ENCODE measurements around the gene KLHL29. TPM values are rescaled to one million over a fixed set of nuclear protein-coding genes. Genes with fewer than 3 reads are reported as not detected.

The KLHL29 gene
- total RNA-seq, 5 donors from 2014 or later (not counting 1 experiment from before 2014, with no cell fraction given): 1.8 to 6.6 (median 2.5) TPM

DNA sequence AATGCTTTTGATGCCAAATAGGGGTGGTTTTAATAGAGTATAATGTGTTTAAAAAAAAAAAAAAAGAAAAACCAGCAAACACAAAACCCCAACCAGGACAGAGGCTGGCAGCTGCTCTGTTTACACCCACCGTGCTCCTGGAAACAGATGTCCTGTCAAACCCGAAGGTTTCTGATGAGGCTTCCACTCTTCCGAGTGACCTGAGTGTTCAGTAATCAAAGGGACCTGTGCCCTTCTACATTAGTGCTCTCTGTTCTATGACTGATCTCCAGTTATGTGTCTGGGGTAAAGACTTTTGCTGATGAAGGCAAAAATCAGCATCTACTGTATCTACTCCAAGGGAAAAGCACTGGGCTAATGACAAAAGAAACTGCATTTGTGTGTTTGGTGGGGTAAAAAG is 3.5 kb upstream of the KLHL29 start:
- H3K4me1 ChIP-seq (ENCODE audit: control insufficient read depth in 1 of 2, extremely low read depth in 1 of 2, insufficient read depth in 2 of 2, low read length in 2 of 2): peaks cover 5 to 23% of the 10 kb centered on the region in 2 experiments
- H3K36me3 ChIP-seq (ENCODE audit: control insufficient read depth in 2 of 2, extremely low read depth in 1 of 2, insufficient read depth in 1 of 2, low read length in 1 of 2): no peaks in the 10 kb centered on the region
- Mint-ChIP-seq H3K36me3 (no peaks in the 10 kb centered on the region), H3K27ac (peak overlapping the region; percentile 89 to 97), H3K27me3 (peaks cover 11 to 20% of the 10 kb centered on the region in 2 donors), H3K4me3 (peak overlapping the region in 1 of 3 donors; percentile 79), H3K4me1 (peaks cover 26 to 31% (median 26%) of the 10 kb centered on the region in 3 donors), H3K9me3 (no peaks in the 10 kb centered on the region)
- H3K27me3 ChIP-seq (replicated peaks in 1 of 2; ENCODE audit: control insufficient read depth in 2 of 2, extremely low read depth in 1 of 2, insufficient read depth in 2 of 2, low read length in 1 of 2): peaks cover 2 to 30% of the 10 kb centered on the region in 2 experiments
- DNase-seq: no peak
- POLR2A ChIA-PET: no interaction called here
- H3K9me3 ChIP-seq: no peaks in the 10 kb centered on the region
- 57% methylated on average over 3 of the region's 3 CpGs for WGBS (ENCODE audit: insufficient coverage)
- CTCF ChIA-PET: no interaction called here
- no peak overlapping the region for H3K4me3 ChIP-seq (ENCODE audit: control insufficient read depth in 1 of 2, extremely low read depth in 1 of 2, low read length in 1 of 2)
- no peak for ATAC-seq (replicated peaks in 1 of 4)
- no peak overlapping the region for H3K27ac ChIP-seq (ENCODE audit: low read length)

DNA sequence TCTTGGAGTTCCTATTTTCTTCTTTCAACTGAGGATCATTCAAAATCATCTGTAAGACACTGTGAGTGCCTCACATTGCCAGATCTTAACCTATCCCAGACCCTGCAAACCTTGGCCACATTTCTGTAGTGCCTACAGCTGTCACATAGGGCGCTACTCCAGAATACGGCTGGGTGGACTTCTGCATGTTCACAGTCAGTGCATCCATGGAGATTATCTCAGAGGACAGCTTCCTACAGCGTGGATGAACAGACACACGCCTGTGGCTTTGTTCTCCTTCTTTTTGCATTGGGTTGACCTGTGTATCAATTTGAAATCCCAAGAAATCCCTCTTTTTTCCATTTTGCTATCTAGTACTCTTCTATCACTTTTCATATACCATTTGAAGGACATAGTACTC is 1.9 kb upstream of the KLHL29 start:
- DNase-seq (no peak), ATAC-seq (replicated peaks in 1 of 4) (no peak)
- Mint-ChIP-seq H3K36me3 (no peaks in the 10 kb centered on the region), H3K27me3 (peaks cover 11 to 31% of the 10 kb centered on the region in 2 donors), H3K27ac (no peak overlapping the region), H3K9me3 (no peaks in the 10 kb centered on the region), H3K4me1 (peaks cover 30 to 32% (median 31%) of the 10 kb centered on the region in 3 donors), H3K4me3 (no peak overlapping the region)
- Histone ChIP-seq H3K27ac (ENCODE audit: low read length) (no peak overlapping the region), H3K4me3 (ENCODE audit: control insufficient read depth in 1 of 2, extremely low read depth in 1 of 2, low read length in 1 of 2) (no peak overlapping the region), H3K4me1 (ENCODE audit: control insufficient read depth in 1 of 2, extremely low read depth in 1 of 2, insufficient read depth in 2 of 2, low read length in 2 of 2) (peaks cover 9 to 31% of the 10 kb centered on the region in 2 experiments), H3K27me3 (replicated peaks in 1 of 2; ENCODE audit: control insufficient read depth in 2 of 2, extremely low read depth in 1 of 2, insufficient read depth in 2 of 2, low read length in 1 of 2) (peaks cover 9 to 37% of the 10 kb centered on the region in 2 experiments), H3K9me3 (no peaks in the 10 kb centered on the region), H3K36me3 (ENCODE audit: control insufficient read depth in 2 of 2, extremely low read depth in 1 of 2, insufficient read depth in 1 of 2, low read length in 1 of 2) (no peaks in the 10 kb centered on the region)
- ChIA-PET POLR2A (no interaction called here), CTCF (interaction anchor here (0.6 to 1.5 kb wide), 2 partner anchors 11 to 441 kb away, joined by 4 read pairs; no protein-coding TSS in a partner anchor)
- 81% methylated on average over 2 of the region's 4 CpGs for WGBS (ENCODE audit: insufficient coverage)

DNA sequence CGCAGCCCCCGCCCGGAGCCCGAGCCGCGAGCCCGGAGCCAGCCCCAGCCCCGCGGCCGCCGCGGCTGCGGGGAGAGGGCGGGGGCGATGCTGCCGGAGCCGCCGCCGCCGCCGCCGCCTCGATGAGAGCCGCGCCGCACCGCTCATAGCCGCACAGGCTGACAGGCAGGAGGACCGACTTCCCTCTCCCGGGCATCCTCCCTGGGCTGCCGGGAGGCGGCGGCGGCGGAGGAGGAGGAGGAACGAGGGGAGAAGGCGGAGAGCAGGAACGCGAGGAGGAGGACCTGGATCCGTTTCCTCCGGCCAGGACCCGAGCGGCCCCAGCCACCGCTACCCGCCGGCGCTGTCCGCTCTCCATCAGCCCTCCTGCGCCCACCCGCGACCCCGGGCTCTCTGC is 370 bp downstream of the KLHL29 start:
- ATAC-seq (replicated peaks in 1 of 4) (peak; percentile 41 to 60 (median 52)), DNase-seq (peak in 6 of 35 experiments; percentile 7 to 40 (median 17))
- no peaks in the 10 kb centered on the region for H3K36me3 Mint-ChIP-seq
- peaks cover 27 to 43% (median 34%) of the 10 kb centered on the region in 3 donors for H3K4me1 Mint-ChIP-seq
- peak overlapping the region; percentile 39 to 66 for H3K4me3 ChIP-seq (ENCODE audit: control insufficient read depth in 1 of 2, extremely low read depth in 1 of 2, low read length in 1 of 2)
- ChIA-PET POLR2A (no interaction called here), CTCF (no interaction called here)
- peaks cover 13 to 37% of the 10 kb centered on the region in 2 experiments for H3K27me3 ChIP-seq (replicated peaks in 1 of 2; ENCODE audit: control insufficient read depth in 2 of 2, extremely low read depth in 1 of 2, insufficient read depth in 2 of 2, low read length in 1 of 2)
- no peaks in the 10 kb centered on the region for H3K36me3 ChIP-seq (ENCODE audit: control insufficient read depth in 2 of 2, extremely low read depth in 1 of 2, insufficient read depth in 1 of 2, low read length in 1 of 2)
- WGBS (ENCODE audit: insufficient coverage): 1% methylated on average over 41 of the region's 52 CpGs
- no peaks in the 10 kb centered on the region for H3K9me3 Mint-ChIP-seq
- H3K4me3 Mint-ChIP-seq: peak overlapping the region in 2 of 3 donors; percentile 17 to 94
- H3K27me3 Mint-ChIP-seq: peaks cover 32 to 50% of the 10 kb centered on the region in 2 donors
- H3K9me3 ChIP-seq: no peaks in the 10 kb centered on the region
- H3K27ac ChIP-seq (ENCODE audit: low read length): no peak overlapping the region
- H3K27ac Mint-ChIP-seq: no peak overlapping the region
- peaks cover 9 to 31% of the 10 kb centered on the region in 2 experiments for H3K4me1 ChIP-seq (ENCODE audit: control insufficient read depth in 1 of 2, extremely low read depth in 1 of 2, insufficient read depth in 2 of 2, low read length in 2 of 2)

DNA sequence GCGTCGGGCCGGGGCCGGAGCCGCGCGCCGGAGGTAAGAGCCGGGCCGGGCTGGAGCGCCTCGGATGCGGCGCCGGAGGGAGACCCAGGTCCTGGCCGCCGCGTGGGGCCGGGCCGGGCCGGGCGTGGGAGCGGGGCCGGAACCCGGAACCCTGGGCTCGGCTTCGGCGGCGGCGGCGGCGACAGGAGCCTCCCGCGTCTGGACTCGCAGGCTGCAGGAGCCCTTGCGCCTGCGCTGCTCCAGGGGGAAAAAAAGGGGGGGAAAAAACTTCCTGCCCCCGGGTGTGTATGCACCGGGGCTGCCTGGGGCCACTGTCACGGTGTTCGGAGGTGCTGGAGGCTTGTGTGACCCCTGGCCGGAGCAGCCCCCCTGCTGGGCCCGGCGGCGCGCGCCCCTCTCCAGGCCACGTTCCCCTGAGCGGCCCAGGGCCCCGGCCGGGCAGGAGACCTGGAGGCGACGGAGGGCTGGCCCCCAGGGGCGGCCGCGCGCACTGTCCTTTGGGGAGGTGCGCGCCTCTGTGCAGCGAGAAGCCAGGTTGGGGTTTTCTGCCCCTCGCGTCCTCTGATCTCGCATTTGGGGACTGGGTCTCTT is 864 bp downstream of the KLHL29 start:
- DNase-seq (peak in 1 of 35 experiments; percentile 7), ATAC-seq (replicated peaks in 1 of 4) (peak; percentile 2 to 19 (median 8))
- CTCF ChIA-PET: no interaction called here
- Mint-ChIP-seq H3K27me3 (peaks cover 32 to 51% of the 10 kb centered on the region in 2 donors), H3K4me1 (peaks cover 22 to 41% (median 30%) of the 10 kb centered on the region in 3 donors), H3K4me3 (peak overlapping the region; percentile 74 to 94 (median 81)), H3K27ac (no peak overlapping the region), H3K9me3 (no peaks in the 10 kb centered on the region), H3K36me3 (no peaks in the 10 kb centered on the region)
- H3K27ac ChIP-seq (ENCODE audit: low read length): no peak overlapping the region
- 2% methylated on average over 62 of the region's 63 CpGs for WGBS (ENCODE audit: insufficient coverage)
- H3K4me3 ChIP-seq (ENCODE audit: control insufficient read depth in 1 of 2, extremely low read depth in 1 of 2, low read length in 1 of 2): peak overlapping the region; percentile 39 to 66
- peaks cover 13 to 37% of the 10 kb centered on the region in 2 experiments for H3K27me3 ChIP-seq (replicated peaks in 1 of 2; ENCODE audit: control insufficient read depth in 2 of 2, extremely low read depth in 1 of 2, insufficient read depth in 2 of 2, low read length in 1 of 2)
- H3K4me1 ChIP-seq (ENCODE audit: control insufficient read depth in 1 of 2, extremely low read depth in 1 of 2, insufficient read depth in 2 of 2, low read length in 2 of 2): peaks cover 8 to 31% of the 10 kb centered on the region in 2 experiments
- H3K9me3 ChIP-seq: no peaks in the 10 kb centered on the region
- H3K36me3 ChIP-seq (ENCODE audit: control insufficient read depth in 2 of 2, extremely low read depth in 1 of 2, insufficient read depth in 1 of 2, low read length in 1 of 2): no peaks in the 10 kb centered on the region
- POLR2A ChIA-PET: no interaction called here

DNA sequence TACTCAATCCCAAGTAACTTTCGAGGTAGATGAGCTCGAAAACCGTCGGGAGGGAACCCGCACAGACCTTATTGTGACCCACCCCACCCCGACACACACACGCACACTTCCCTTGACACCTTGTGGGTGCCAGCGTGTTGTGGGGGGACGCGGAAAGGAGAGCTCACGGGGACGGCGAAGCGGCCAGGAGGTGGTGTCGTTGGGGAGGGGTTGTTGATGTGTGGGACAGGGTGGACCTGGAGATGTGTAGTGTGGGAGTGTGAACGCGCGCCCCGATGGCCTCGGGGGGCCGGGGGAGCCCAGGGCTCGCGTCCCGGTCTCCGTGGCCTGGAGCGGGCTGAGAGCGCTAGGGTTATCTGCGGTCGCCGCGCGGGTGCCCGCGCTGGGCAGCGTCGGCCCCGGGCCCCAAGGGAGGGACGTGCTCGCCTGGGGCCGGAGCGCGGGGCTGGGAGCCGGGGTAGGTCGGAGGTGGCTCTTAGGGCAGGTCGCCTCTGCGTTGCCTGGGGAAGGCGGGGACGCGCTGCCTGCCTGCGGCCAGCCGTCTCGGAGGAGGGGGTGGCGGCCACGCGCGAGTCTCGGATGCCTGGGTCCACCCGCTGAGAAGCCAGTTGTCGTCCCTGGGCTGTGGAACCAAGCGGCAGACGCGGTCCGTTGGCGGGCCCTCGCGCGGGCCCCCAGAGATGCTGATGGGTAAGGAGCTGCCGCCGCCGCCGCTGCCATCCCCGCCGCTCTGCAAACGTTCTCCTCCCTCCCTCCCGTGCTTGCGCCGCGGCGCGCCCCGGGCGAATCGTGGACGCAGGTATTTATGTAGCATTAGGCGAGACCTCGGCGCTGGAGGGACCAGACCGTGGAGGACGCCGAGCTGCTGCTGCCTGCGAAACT is 1.6 kb downstream of the KLHL29 start:
- Mint-ChIP-seq H3K9me3 (no peaks in the 10 kb centered on the region), H3K36me3 (no peaks in the 10 kb centered on the region), H3K4me3 (peak overlapping the region; percentile 74 to 94 (median 81)), H3K4me1 (peaks cover 19 to 41% (median 28%) of the 10 kb centered on the region in 3 donors), H3K27ac (no peak overlapping the region), H3K27me3 (peaks cover 40 to 56% of the 10 kb centered on the region in 2 donors)
- DNase-seq: peak in 5 of 35 experiments; percentile 6 to 25 (median 14)
- Histone ChIP-seq H3K27ac (ENCODE audit: low read length) (no peak overlapping the region), H3K9me3 (no peaks in the 10 kb centered on the region), H3K27me3 (replicated peaks in 1 of 2; ENCODE audit: control insufficient read depth in 2 of 2, extremely low read depth in 1 of 2, insufficient read depth in 2 of 2, low read length in 1 of 2) (peaks cover 13 to 41% of the 10 kb centered on the region in 2 experiments), H3K4me3 (ENCODE audit: control insufficient read depth in 1 of 2, extremely low read depth in 1 of 2, low read length in 1 of 2) (peak overlapping the region; percentile 35 to 66), H3K36me3 (ENCODE audit: control insufficient read depth in 2 of 2, extremely low read depth in 1 of 2, insufficient read depth in 1 of 2, low read length in 1 of 2) (no peaks in the 10 kb centered on the region), H3K4me1 (ENCODE audit: control insufficient read depth in 1 of 2, extremely low read depth in 1 of 2, insufficient read depth in 2 of 2, low read length in 2 of 2) (peaks cover 10 to 24% of the 10 kb centered on the region in 2 experiments)
- ChIA-PET CTCF (no interaction called here), POLR2A (no interaction called here)
- 2% methylated on average over 75 of the region's 91 CpGs for WGBS (ENCODE audit: insufficient coverage)
- peak in 3 of 4 experiments; percentile 3 to 10 (median 7) for ATAC-seq (replicated peaks in 1 of 4)

DNA sequence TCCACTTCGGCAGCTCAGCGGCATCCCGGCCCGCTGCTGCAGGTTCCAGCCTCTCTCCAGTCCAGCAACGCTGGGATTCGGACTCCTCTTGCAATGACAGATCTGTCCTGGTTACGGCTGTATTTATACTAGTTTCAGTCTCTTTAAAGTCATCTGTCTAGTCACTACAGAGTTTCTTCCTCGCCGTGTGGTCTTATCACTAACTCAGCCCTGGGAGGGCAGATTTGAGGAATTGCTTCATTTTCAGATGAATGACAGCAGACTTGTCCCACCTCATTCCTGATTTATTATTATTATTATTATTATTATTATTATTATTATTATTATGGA is 2.2 kb downstream of the KLHL29 start:
- H3K36me3 Mint-ChIP-seq: no peaks in the 10 kb centered on the region
- no peaks in the 10 kb centered on the region for H3K9me3 Mint-ChIP-seq
- ChIA-PET CTCF (no interaction called here), POLR2A (no interaction called here)
- H3K27me3 Mint-ChIP-seq: peaks cover 43 to 60% of the 10 kb centered on the region in 2 donors
- WGBS (ENCODE audit: insufficient coverage): 10% methylated on average over 7 of the region's 9 CpGs
- Histone ChIP-seq H3K27ac (ENCODE audit: low read length) (no peak overlapping the region), H3K9me3 (no peaks in the 10 kb centered on the region), H3K36me3 (ENCODE audit: control insufficient read depth in 2 of 2, extremely low read depth in 1 of 2, insufficient read depth in 1 of 2, low read length in 1 of 2) (no peaks in the 10 kb centered on the region), H3K27me3 (replicated peaks in 1 of 2; ENCODE audit: control insufficient read depth in 2 of 2, extremely low read depth in 1 of 2, insufficient read depth in 2 of 2, low read length in 1 of 2) (peaks cover 13 to 41% of the 10 kb centered on the region in 2 experiments), H3K4me3 (ENCODE audit: control insufficient read depth in 1 of 2, extremely low read depth in 1 of 2, low read length in 1 of 2) (peak overlapping the region; percentile 21 to 66), H3K4me1 (ENCODE audit: control insufficient read depth in 1 of 2, extremely low read depth in 1 of 2, insufficient read depth in 2 of 2, low read length in 2 of 2) (peaks cover 11 to 24% of the 10 kb centered on the region in 2 experiments)
- H3K4me1 Mint-ChIP-seq: peaks cover 17 to 43% (median 29%) of the 10 kb centered on the region in 3 donors
- ATAC-seq (replicated peaks in 1 of 4) (no peak), DNase-seq (no peak)
- peak overlapping the region; percentile 68 to 94 (median 70) for H3K4me3 Mint-ChIP-seq
- H3K27ac Mint-ChIP-seq: no peak overlapping the region
